Measurements from ENCODE around the gene OR11A1.

Gene OR11A1

GRCh38 chr6:29425075-29425474 is 31.8 kb downstream of the OR11A1 start:
- Histone ChIP-seq H3K4me1 (ENCODE audit: low read length) (no peaks in the 10 kb centered on the region), H2AFZ (ENCODE audit: low read length) (no peak overlapping the region), H3K9me3 (replicated peaks; ENCODE audit: insufficient read depth, low read length) (no peaks in the 10 kb centered on the region), H3K4me2 (ENCODE audit: low read depth, low read length) (no peak overlapping the region), H3K36me3 (replicated peaks; ENCODE audit: insufficient read depth, low read length) (no peaks in the 10 kb centered on the region), H3K27ac (ENCODE audit: low read length) (no peak overlapping the region), H3K27me3 (replicated peaks; ENCODE audit: insufficient read depth, low read length) (no peaks in the 10 kb centered on the region), H3K4me3 (ENCODE audit: low read length) (no peak overlapping the region), H3K9ac (ENCODE audit: low read length) (no peak overlapping the region), H3F3A (ENCODE audit: insufficient read depth, low read length) (no peaks in the 10 kb centered on the region), H3K9me2 (replicated peaks; ENCODE audit: insufficient read depth, low read length) (no peaks in the 10 kb centered on the region), H4K20me1 (ENCODE audit: insufficient read depth, low read length) (no peaks in the 10 kb centered on the region), H3K79me2 (ENCODE audit: low read length) (no peaks in the 10 kb centered on the region)
- no peak for DNase-seq
- TF ChIP-seq EZH2phosphoT487 (IDR thresholded peaks at IDR 0.05; ENCODE audit: low read length) (no peak), EZH2 (optimal IDR thresholded peaks at IDR 0.05; ENCODE audit: low read depth, low read length) (no peak), CTCF (IDR thresholded peaks at IDR 0.05; ENCODE audit: low read length) (no peak)

GRCh38 chr6:29424575-29424974 is 32.3 kb downstream of the OR11A1 start:
- Histone ChIP-seq H4K20me1 (ENCODE audit: insufficient read depth, low read length) (no peaks in the 10 kb centered on the region), H3K9ac (ENCODE audit: low read length) (no peak overlapping the region), H3K9me2 (replicated peaks; ENCODE audit: insufficient read depth, low read length) (no peaks in the 10 kb centered on the region), H3K27me3 (replicated peaks; ENCODE audit: insufficient read depth, low read length) (no peaks in the 10 kb centered on the region), H3K27ac (ENCODE audit: low read length) (no peak overlapping the region), H3K4me1 (ENCODE audit: low read length) (no peaks in the 10 kb centered on the region), H3K9me3 (replicated peaks; ENCODE audit: insufficient read depth, low read length) (no peaks in the 10 kb centered on the region), H3K4me3 (ENCODE audit: low read length) (no peak overlapping the region), H3K36me3 (replicated peaks; ENCODE audit: insufficient read depth, low read length) (no peaks in the 10 kb centered on the region), H3F3A (ENCODE audit: insufficient read depth, low read length) (no peaks in the 10 kb centered on the region), H3K4me2 (ENCODE audit: low read depth, low read length) (no peak overlapping the region), H3K79me2 (ENCODE audit: low read length) (no peaks in the 10 kb centered on the region), H2AFZ (ENCODE audit: low read length) (no peak overlapping the region)
- TF ChIP-seq CTCF (IDR thresholded peaks at IDR 0.05; ENCODE audit: low read length) (no peak), EZH2 (optimal IDR thresholded peaks at IDR 0.05; ENCODE audit: low read depth, low read length) (no peak), EZH2phosphoT487 (IDR thresholded peaks at IDR 0.05; ENCODE audit: low read length) (no peak)
- DNase-seq = no peak

- TF ChIP-seq CTCF (IDR thresholded peaks at IDR 0.05; ENCODE audit: low read length) (no peak), EZH2 (optimal IDR thresholded peaks at IDR 0.05; ENCODE audit: low read depth, low read length) (no peak), EZH2phosphoT487 (IDR thresholded peaks at IDR 0.05; ENCODE audit: low read length) (no peak)
- no peaks in the 10 kb centered on the region for H3K9me3 ChIP-seq (replicated peaks; ENCODE audit: insufficient read depth, low read length)
Observed at GRCh38 chr6:29424168-29424567, 32.7 kb downstream of the OR11A1 start.

More at GRCh38 chr6:29424168-29424567, 32.7 kb downstream of the OR11A1 start:
- no peaks in the 10 kb centered on the region for H3K79me2 ChIP-seq (ENCODE audit: low read length)
- H3K36me3 ChIP-seq (replicated peaks; ENCODE audit: insufficient read depth, low read length) = no peaks in the 10 kb centered on the region
- DNase-seq = no peak
- H4K20me1 ChIP-seq (ENCODE audit: insufficient read depth, low read length) = no peaks in the 10 kb centered on the region
- H3K9me2 ChIP-seq (replicated peaks; ENCODE audit: insufficient read depth, low read length) = no peaks in the 10 kb centered on the region
- H3K9ac ChIP-seq (ENCODE audit: low read length) = no peak overlapping the region
- no peak overlapping the region for H3K4me3 ChIP-seq (ENCODE audit: low read length)
- H3K4me1 ChIP-seq (ENCODE audit: low read length) = no peaks in the 10 kb centered on the region
- no peak overlapping the region for H3K4me2 ChIP-seq (ENCODE audit: low read depth, low read length)
- H2AFZ ChIP-seq (ENCODE audit: low read length) = no peak overlapping the region
- H3K27me3 ChIP-seq (replicated peaks; ENCODE audit: insufficient read depth, low read length) = no peaks in the 10 kb centered on the region
- no peak overlapping the region for H3K27ac ChIP-seq (ENCODE audit: low read length)
- no peaks in the 10 kb centered on the region for H3F3A ChIP-seq (ENCODE audit: insufficient read depth, low read length)
